ENCODE measurements around the gene SLC35F3.

Gene SLC35F3

GRCh38 chr1:234065794-234066447 lies 161.4 kb downstream of the SLC35F3 start:
- TF ChIP-seq CTCF (IDR thresholded peaks at IDR 0.05; ENCODE audit: extremely low read depth, insufficient read depth, missing control alignments): peak; percentile 84
- DNase-seq (ENCODE audit: low spot score): peak; percentile 62
- in situ Hi-C loops (cut with MboI; ENCODE audit: low pct_unique_long_range_greater_than_20kb, low sequenced_read_pairs, unreplicated experiment): loop anchor here (25.0 kb wide), 1 partner anchor 679 kb away; no protein-coding TSS in a partner anchor

GRCh38 chr1:234067581-234068337 lies 163.3 kb downstream of the SLC35F3 start:
- in situ Hi-C loops (cut with MboI; ENCODE audit: low pct_unique_long_range_greater_than_20kb, low sequenced_read_pairs, unreplicated experiment): loop anchor here (25.0 kb wide), 1 partner anchor 680 kb away; no protein-coding TSS in a partner anchor
- no peak for TF ChIP-seq CTCF (IDR thresholded peaks at IDR 0.05; ENCODE audit: extremely low read depth, insufficient read depth, missing control alignments)
- no peak for DNase-seq (ENCODE audit: low spot score)

- in situ Hi-C loops (cut with MboI; ENCODE audit: low pct_unique_long_range_greater_than_20kb, low sequenced_read_pairs, unreplicated experiment): loop anchor here (25.0 kb wide), 1 partner anchor 682 kb away; no protein-coding TSS in a partner anchor
- no peak for TF ChIP-seq CTCF (IDR thresholded peaks at IDR 0.05; ENCODE audit: extremely low read depth, insufficient read depth, missing control alignments)
- DNase-seq (ENCODE audit: low spot score): no peak
Measured at GRCh38 chr1:234069760-234070159, 165.3 kb downstream of the SLC35F3 start.

GRCh38 chr1:234072793-234073192 lies 168.3 kb downstream of the SLC35F3 start:
- no peak for TF ChIP-seq CTCF (IDR thresholded peaks at IDR 0.05; ENCODE audit: extremely low read depth, insufficient read depth, missing control alignments)
- DNase-seq (ENCODE audit: low spot score): no peak
- in situ Hi-C loops (cut with MboI; ENCODE audit: low pct_unique_long_range_greater_than_20kb, low sequenced_read_pairs, unreplicated experiment): loop anchor here (25.0 kb wide), 1 partner anchor 685 kb away; no protein-coding TSS in a partner anchor

GRCh38 chr1:234078143-234078542 lies 173.7 kb downstream of the SLC35F3 start:
- no peak for TF ChIP-seq CTCF (IDR thresholded peaks at IDR 0.05; ENCODE audit: extremely low read depth, insufficient read depth, missing control alignments)
- in situ Hi-C loops (cut with MboI; ENCODE audit: low pct_unique_long_range_greater_than_20kb, low sequenced_read_pairs, unreplicated experiment): no loop called here
- DNase-seq (ENCODE audit: low spot score): no peak

GRCh38 chr1:234079896-234080295 lies 175.4 kb downstream of the SLC35F3 start:
- in situ Hi-C loops (cut with MboI; ENCODE audit: low pct_unique_long_range_greater_than_20kb, low sequenced_read_pairs, unreplicated experiment): no loop called here
- TF ChIP-seq CTCF (IDR thresholded peaks at IDR 0.05; ENCODE audit: extremely low read depth, insufficient read depth, missing control alignments): no peak
- no peak for DNase-seq (ENCODE audit: low spot score)
